SK-N-MC (cell line): ENCODE measurements around the gene GRB10.

ENCODE experiments used
- EZH2 ChIP-seq: fragments of 200-600 bp; sonication (generic); IDR thresholded peaks from one replicate; pipeline ENCODE4 v1.6.1; 2017; ENCODE audit warnings: antibody characterized with exemption
- FOXP2 ChIP-seq: optimal IDR thresholded peaks from 2 replicates; pipeline ENCODE3; 2011; ENCODE audit warnings: mild to moderate bottlenecking, moderate library complexity; ENCODE audit not compliant: insufficient read depth; ENCODE audit errors: extremely low read length, control extremely low read depth
- POLR2AphosphoS5 ChIP-seq: IDR thresholded peaks from 2 replicates; pipeline ENCODE4 v1.6.1; 2012; ENCODE audit warnings: mild to moderate bottlenecking, low read depth, low read length, borderline replicate concordance

GRCh38 chr7:50781381-50782293 lies 1.1 kb downstream of the GRB10 start:
- TF ChIP-seq EZH2 (no peak), POLR2AphosphoS5 (no peak), FOXP2 (no peak)
